Activated B cell treated with CpG ODN at 0.5 μM for 24 hours (primary cell): ENCODE results near the gene SEMA3B. TPM values are rescaled to one million over a fixed set of nuclear protein-coding genes. Genes with fewer than 3 reads are reported as not detected.

ENCODE experiments used
- ATAC-seq: fragments of 200-7000 bp; cut with Tn5 transposase; one replicate; pipeline ENCODE4 v1.10.0; 2021; ENCODE audit warnings: low read depth, mild to moderate bottlenecking, moderate library complexity
- CTCF ChIA-PET: fragments of 350-600 bp; sonication (Branson Sonifier 250); formaldehyde crosslinking; loops from one replicate; lab custom pipeline; 2021; ENCODE audit warnings: antibody characterized with exemption; lab: Charles Lee
- POLR2A ChIA-PET: fragments of 350-600 bp; sonication (Branson Sonifier 250); formaldehyde crosslinking; loops from one replicate; lab custom pipeline; 2021; ENCODE audit warnings: antibody characterized with exemption; lab: Charles Lee
- DNase-seq: peaks from one replicate; pipeline ENCODE4 v3.0.0; 2022
- H3K27ac Mint-ChIP-seq: one replicate; pipeline ENCODE4 v1.8.0; 2020; ENCODE audit warnings: mixed read lengths
- H3K27me3 Mint-ChIP-seq: one replicate; pipeline ENCODE4 v1.8.0; 2021; ENCODE audit warnings: mixed read lengths
- H3K36me3 Mint-ChIP-seq: one replicate; pipeline ENCODE4 v1.8.0; 2021; ENCODE audit warnings: low read depth, mixed read lengths
- H3K4me1 Mint-ChIP-seq: one replicate; pipeline ENCODE4 v1.8.0; 2021; ENCODE audit warnings: mixed read lengths
- H3K4me3 Mint-ChIP-seq: one replicate; pipeline ENCODE4 v1.8.0; 2020; ENCODE audit warnings: mild to moderate bottlenecking, mixed read lengths
- H3K9me3 Mint-ChIP-seq: one replicate; pipeline ENCODE4 v1.8.0; 2020; ENCODE audit warnings: mixed read lengths
- intact Hi-C: fragments of 100-400 bp; cut with micrococcal nuclease; formaldehyde crosslinking; loops from one replicate; pipeline ENCODE4 v1.15.1; 2024
- total RNA-seq: library from RNA; stranded (reverse); gene quantifications from 2 replicates; pipeline ENCODE4 v1.2.3, GENCODE V29; 2022
- TF ChIP-seq, protein P1 (sequence below): fragments of 200-600 bp; IDR thresholded peaks from one replicate; pipeline ENCODE4 v1.8.0; 2022; ENCODE audit warnings: antibody characterized with exemption, mild to moderate bottlenecking

Gene SEMA3B
- total RNA-seq, 1 donor from 2014 or later, result not detected

DNA sequence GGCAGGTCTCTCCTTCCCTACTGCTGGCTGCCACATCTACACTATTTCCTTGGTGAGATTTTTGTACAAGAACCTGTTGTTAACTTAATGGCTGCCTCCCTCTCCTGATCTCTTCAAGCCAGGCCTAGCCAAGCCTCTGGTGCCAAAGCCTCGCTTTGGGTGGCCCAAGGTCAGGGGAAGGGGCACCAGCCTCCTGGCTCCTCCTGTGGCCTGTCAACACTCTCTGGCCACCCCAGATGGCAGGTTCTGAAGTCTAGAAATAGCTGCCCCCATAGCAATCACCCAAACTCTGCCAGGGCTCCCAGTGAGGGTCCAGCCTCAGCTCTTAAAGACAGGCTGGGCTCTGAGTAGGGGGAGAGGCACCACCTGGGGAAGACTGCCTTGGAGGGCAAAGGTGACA is 18.3 kb downstream of the SEMA3B start:
- Mint-ChIP-seq H3K4me3 (no peak overlapping the region), H3K27ac (no peak overlapping the region)
- POLR2A ChIA-PET, result interaction anchor here (1.0 kb wide), 1 partner anchor 50 kb away, joined by 4 read pairs; no protein-coding TSS in a partner anchor

DNA sequence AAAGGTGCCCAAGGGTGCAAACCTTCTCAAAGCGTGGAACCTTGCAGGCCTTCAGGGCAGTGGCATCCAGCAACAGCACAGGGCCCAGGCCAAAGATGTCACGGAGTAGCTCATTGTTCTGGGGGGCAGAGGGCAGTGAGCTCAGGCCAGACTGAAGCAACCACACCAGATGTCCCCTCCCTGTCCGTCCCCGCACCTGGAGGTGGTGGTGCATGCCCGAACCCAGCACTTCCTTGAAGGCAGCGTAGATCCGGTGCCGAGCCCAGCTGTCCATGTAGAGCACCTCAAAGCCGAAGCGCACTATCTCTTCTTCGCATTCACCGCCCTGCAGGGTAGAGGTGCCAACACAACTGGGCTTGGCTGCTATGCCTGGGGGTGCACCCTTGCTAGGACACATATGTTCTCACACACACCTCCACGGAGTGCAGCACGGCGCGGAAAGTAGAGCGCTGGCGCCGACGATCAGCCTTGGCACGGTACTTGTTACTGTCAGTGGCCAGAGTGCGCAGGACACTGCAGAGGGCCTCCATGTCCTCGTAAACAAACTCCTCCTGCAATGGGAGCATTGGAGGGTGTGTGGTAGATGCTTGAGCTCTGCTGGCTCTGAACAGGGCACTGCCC is 19.6 kb downstream of the SEMA3B start:
- Mint-ChIP-seq H3K36me3 (peaks cover 51% of the 10 kb centered on the region), H3K4me3 (no peak overlapping the region), H3K4me1 (peaks cover 16% of the 10 kb centered on the region), H3K9me3 (no peaks in the 10 kb centered on the region), H3K27me3 (no peaks in the 10 kb centered on the region), H3K27ac (no peak overlapping the region)
- intact Hi-C loops, result no loop called here
- TF ChIP-seq, protein P1, sequence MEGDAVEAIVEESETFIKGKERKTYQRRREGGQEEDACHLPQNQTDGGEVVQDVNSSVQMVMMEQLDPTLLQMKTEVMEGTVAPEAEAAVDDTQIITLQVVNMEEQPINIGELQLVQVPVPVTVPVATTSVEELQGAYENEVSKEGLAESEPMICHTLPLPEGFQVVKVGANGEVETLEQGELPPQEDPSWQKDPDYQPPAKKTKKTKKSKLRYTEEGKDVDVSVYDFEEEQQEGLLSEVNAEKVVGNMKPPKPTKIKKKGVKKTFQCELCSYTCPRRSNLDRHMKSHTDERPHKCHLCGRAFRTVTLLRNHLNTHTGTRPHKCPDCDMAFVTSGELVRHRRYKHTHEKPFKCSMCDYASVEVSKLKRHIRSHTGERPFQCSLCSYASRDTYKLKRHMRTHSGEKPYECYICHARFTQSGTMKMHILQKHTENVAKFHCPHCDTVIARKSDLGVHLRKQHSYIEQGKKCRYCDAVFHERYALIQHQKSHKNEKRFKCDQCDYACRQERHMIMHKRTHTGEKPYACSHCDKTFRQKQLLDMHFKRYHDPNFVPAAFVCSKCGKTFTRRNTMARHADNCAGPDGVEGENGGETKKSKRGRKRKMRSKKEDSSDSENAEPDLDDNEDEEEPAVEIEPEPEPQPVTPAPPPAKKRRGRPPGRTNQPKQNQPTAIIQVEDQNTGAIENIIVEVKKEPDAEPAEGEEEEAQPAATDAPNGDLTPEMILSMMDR, result no peak
- DNase-seq (no peak), ATAC-seq (no peak)
- ChIA-PET POLR2A (interaction anchor here (1.0 kb wide), 1 partner anchor 48 kb away, joined by 4 read pairs; no protein-coding TSS in a partner anchor), CTCF (no interaction called here)

More for the DNA sequence above, 18.3 kb downstream of the SEMA3B start:
- intact Hi-C loops, result no loop called here
- DNase-seq (no peak), ATAC-seq (no peak)
- no peaks in the 10 kb centered on the region for H3K9me3 Mint-ChIP-seq
- TF ChIP-seq, protein P1, result no peak
- H3K27me3 Mint-ChIP-seq, result no peaks in the 10 kb centered on the region
- H3K36me3 Mint-ChIP-seq, result peaks cover 47% of the 10 kb centered on the region
- peaks cover 8% of the 10 kb centered on the region for H3K4me1 Mint-ChIP-seq
- CTCF ChIA-PET, result no interaction called here

DNA sequence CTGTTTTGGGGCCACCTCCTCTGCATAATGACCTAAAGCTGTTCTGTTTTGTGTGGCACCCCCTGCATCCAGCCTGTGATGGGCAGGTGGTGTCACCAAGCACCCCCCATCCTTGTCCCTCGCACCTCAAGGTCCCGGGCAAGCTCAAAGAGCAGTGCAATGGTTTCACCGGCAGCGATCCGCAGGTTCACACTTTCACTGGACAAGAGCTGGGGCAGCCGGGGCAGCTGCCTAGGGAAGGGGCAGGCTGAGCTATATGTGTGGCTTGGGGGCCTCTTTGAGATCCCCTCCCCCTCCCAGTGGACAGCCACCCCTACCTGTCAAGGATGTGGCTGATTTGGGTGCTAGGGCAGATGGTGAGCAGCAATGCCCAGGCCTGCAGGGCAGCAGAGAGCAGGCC is 20.2 kb downstream of the SEMA3B start:
- Mint-ChIP-seq H3K4me3 (no peak overlapping the region), H3K36me3 (peaks cover 51% of the 10 kb centered on the region), H3K27ac (no peak overlapping the region), H3K4me1 (peaks cover 16% of the 10 kb centered on the region), H3K9me3 (no peaks in the 10 kb centered on the region), H3K27me3 (no peaks in the 10 kb centered on the region)
- DNase-seq (no peak), ATAC-seq (no peak)
- intact Hi-C loops, result no loop called here
- ChIA-PET POLR2A (no interaction called here), CTCF (no interaction called here)
- TF ChIP-seq, protein P1, result no peak

DNA sequence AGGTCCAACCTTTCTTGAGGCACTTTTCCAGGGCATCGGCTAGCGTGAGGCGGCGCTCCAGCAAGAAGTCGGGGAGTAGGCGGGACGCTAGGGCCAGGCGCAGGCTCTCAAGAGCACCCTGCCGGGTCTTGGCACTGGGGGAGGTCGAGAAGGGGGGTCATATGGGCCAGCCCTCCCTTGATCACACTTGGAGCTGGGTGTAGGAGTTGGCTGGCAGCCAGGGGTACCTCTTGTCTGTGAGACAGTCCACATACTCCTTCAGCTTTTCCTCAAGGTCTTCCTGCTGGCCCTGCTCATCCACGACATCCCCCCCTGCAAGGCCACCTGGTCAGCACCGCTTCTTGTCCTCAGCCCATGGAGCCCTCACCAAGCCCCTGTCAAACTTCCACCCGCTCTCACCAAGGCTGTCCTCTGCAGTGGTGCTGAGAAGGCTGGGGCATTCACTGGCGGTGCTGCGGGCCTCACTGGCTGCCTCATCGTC is 21.3 kb downstream of the SEMA3B start:
- Mint-ChIP-seq H3K4me1 (peaks cover 16% of the 10 kb centered on the region), H3K27me3 (no peaks in the 10 kb centered on the region), H3K27ac (no peak overlapping the region), H3K36me3 (peaks cover 51% of the 10 kb centered on the region), H3K9me3 (no peaks in the 10 kb centered on the region), H3K4me3 (peak overlapping the region; percentile 7)
- DNase-seq, result no peak
- POLR2A ChIA-PET, result no interaction called here
- intact Hi-C loops, result loop anchor here (10.0 kb wide), 2 partner anchors 485 to 1265 kb away; partner anchors contain the start of genes IMPDH2, INKA1 and NDUFAF3
- CTCF ChIA-PET, result no interaction called here
- TF ChIP-seq, protein P1, result no peak
- ATAC-seq, result no peak
